Fibroblast of mammary gland (primary cell): ENCODE results near the gene CCDC187.

Source experiments
- DNase-seq: peaks from one replicate; pipeline ENCODE4 v3.0.0-alpha.2; 2010; ENCODE audit warnings: low read depth
- H3K4me3 ChIP-seq: 2 replicates; pipeline ENCODE4 v1.5.1; 2011; ENCODE audit warnings: low read depth, mild to moderate bottlenecking, low read length, moderate library complexity; ENCODE audit not compliant: control insufficient read depth
- CTCF ChIP-seq: conservative IDR thresholded peaks from 2 replicates; pipeline ENCODE4 v1.5.1; 2011; ENCODE audit warnings: low read depth, low read length, inconsistent platforms; ENCODE audit not compliant: control insufficient read depth, insufficient read depth

The CCDC187 gene

DNA sequence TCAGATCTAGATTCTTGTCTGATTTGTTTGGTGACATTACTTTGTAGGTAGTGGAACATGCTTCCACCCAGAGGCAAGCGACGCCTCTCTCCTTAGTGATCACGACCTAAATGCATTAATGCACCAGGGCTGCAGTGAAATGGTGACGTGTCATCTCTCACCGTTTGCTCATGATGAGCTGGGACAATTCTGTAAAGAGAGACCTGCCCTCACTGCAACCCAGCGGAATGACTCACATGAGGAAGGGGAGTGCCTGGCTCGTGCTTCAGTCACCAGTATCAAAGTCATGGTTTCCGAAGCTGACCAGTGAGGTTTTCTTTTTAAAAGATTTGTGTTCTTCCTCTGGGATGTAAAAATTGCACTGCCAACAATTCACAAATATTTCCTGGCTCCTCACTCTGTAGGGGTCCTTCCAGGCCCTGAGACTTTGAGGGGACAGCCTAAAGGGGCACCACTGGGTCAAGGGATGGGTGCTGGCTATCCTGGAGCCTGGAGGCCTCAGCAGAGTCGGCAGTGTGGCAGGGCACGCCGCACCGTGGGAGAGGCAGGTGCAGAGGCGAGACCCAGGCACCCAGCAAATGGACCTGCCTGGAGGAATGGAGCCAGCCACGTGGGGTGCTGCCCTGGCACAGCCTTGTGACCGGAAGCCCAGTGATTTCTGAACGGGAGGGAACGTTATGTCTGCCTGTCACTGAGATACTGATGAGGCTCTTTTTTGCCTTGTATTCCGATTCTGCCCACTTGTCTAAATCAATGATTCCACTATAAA, 75.6 kb downstream of the CCDC187 start:
- TF ChIP-seq CTCF: no peak
- peak; percentile 76 for DNase-seq
- H3K4me3 ChIP-seq: no peak overlapping the region

DNA sequence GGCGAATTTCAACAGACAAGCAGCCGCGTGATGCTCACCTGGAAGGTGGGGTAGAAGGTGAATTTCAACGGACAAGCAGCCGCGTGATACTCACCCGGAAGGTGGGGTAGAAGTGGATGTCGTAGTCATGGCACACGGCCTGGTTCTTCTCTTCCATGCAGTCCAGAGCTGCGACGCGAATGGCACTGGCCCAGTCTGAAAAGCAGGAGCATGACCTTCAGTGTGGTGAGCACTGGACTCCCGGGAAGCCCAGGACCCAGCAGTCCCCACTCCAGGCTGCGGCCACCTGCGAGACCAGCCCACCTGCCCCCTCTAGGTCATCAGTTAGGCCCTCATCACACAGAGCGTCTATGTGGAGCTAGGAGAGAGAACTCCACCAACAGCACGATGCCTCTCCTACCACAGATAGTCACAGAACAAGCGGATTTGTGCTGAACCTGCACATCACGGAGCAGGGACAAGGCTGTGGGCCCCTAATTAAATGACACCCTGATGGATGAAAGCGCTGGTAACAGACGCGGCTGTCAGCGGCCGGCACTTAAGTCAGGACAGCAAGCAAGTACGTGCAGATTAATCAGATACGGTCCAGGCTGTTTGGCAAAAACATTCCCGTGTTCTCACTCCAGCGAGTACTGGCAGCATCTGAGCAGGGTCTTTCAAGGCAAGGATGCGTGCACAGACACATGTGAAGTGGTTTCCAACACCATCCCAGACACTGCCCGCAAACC, 77.0 kb downstream of the CCDC187 start:
- TF ChIP-seq CTCF: no peak
- H3K4me3 ChIP-seq: no peak overlapping the region
- no peak for DNase-seq

DNA sequence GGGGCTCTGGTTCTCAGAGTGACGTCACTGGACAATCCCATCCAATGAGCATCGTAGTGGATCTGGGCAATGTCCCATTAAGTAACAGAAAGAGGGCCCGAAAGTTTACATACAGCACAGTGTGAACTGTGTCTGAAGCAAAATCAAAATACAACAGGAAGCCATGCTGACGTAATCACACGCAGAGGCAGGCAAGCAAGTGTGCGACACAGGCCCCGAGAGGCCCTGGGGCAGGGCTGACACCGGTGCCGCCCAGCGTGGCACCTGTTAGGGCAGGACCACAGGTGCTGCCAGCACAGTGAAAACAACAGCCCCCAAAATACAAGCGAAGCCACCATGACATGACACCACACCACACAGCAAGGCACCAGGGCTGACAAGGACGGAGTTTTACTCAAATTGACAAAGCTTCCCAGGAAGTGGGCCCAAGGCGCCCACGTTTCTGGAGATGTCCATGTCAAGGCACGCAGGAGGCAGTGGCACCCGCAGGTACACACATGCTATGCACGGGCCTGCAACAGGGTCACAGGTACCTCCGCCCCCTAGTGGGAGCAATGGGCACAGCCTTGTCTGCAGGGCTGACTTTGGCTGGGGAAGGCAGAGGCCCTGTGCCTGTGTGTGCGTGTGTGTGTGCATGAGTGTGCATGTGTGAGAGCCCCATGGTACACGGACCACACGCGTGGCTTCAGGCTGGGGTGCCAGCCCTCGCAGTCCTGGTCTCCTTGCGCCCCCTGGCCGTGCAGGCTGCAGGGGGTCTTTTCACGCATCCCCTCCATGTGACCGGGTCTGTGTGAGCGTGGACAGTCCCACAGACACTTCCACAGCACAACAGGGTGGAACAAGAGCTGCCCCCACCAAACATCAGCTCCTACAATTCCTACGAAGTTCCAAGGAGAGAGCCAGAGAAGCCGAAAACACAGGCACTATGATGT, 77.9 kb downstream of the CCDC187 start:
- peak; percentile 36 for DNase-seq
- H3K4me3 ChIP-seq: no peak overlapping the region
- TF ChIP-seq CTCF: peak; percentile 83

- no peak for DNase-seq
- TF ChIP-seq CTCF: no peak
- no peak overlapping the region for H3K4me3 ChIP-seq
Measured at GRCh38 chr9:136225366-136225747, 78.5 kb downstream of the CCDC187 start.

- H3K4me3 ChIP-seq: no peak overlapping the region
- TF ChIP-seq CTCF: no peak
- no peak for DNase-seq
Measured at GRCh38 chr9:136223871-136224640, 79.8 kb downstream of the CCDC187 start.

- TF ChIP-seq CTCF: no peak
- H3K4me3 ChIP-seq: no peak overlapping the region
- DNase-seq: no peak
Measured at GRCh38 chr9:136222906-136223285, 81.0 kb downstream of the CCDC187 start.
